ENCODE measurements around the gene HS3ST4. TPM values are rescaled to one million over a fixed set of nuclear protein-coding genes. Genes with fewer than 3 reads are reported as not detected.

HS3ST4 gene
- total and polyA plus RNA-seq, 2 of the 8 experiments (the other 6 are each of a cell fraction or from before 2014, with no cell fraction given), result 1.9 to 3.3 TPM

GRCh38 chr16:25834101-25834500 lies 142.3 kb downstream of the HS3ST4 start:
- Histone ChIP-seq H4K5ac (ENCODE audit: insufficient read length, low read depth, low read length) (no peak overlapping the region), H2BK15ac (ENCODE audit: low read length) (no peak overlapping the region), H3K27me3 (replicated peaks in 1 of 4; ENCODE audit: control insufficient read depth in 3 of 4, extremely low read depth in 1 of 4, insufficient read depth in 3 of 4, low read length in 3 of 4) (no peaks in the 10 kb centered on the region), H3K4me2 (ENCODE audit: insufficient read depth in 1 of 2, low read depth in 2 of 2, low read length in 2 of 2) (no peak overlapping the region), H2BK20ac (ENCODE audit: low read length) (no peak overlapping the region), H3K23ac (ENCODE audit: insufficient read length) (no peak overlapping the region), H4K8ac (ENCODE audit: extremely low read depth, insufficient read depth, low read length) (no peak overlapping the region), H3K27ac (ENCODE audit: low read depth, low read length) (no peak overlapping the region), H3K79me1 (ENCODE audit: low read depth, low read length) (no peaks in the 10 kb centered on the region), H3K56ac (replicated peaks; ENCODE audit: insufficient read length, low read depth, low read length) (no peak overlapping the region), H3K14ac (ENCODE audit: insufficient read length) (no peak overlapping the region), H2AK5ac (ENCODE audit: low read depth, low read length) (no peak overlapping the region), H3K36me3 (ENCODE audit: control insufficient read depth in 2 of 4, insufficient read depth in 4 of 4, low read length in 3 of 4) (no peaks in the 10 kb centered on the region), H2BK5ac (ENCODE audit: low read depth, low read length) (no peak overlapping the region), H4K20me1 (replicated peaks in 1 of 2; ENCODE audit: control insufficient read depth in 1 of 2, insufficient read depth in 2 of 2, low read length in 2 of 2) (no peaks in the 10 kb centered on the region), H3K4me3 (ENCODE audit: extremely low read depth in 1 of 4, insufficient read depth in 2 of 4, low read depth in 3 of 4, low read length in 4 of 4) (no peak overlapping the region), H3K4ac (replicated peaks; ENCODE audit: insufficient read length, low read depth, low read length) (no peak overlapping the region), H2BK120ac (replicated peaks; ENCODE audit: low read depth, low read length) (no peak overlapping the region), H2BK12ac (ENCODE audit: low read depth, low read length) (no peak overlapping the region), H3K9ac (replicated peaks in 1 of 4; ENCODE audit: extremely low read depth in 1 of 4, low read depth in 3 of 4, low read length in 3 of 4) (no peak overlapping the region), H2AFZ (ENCODE audit: low read length) (no peak overlapping the region), H3K79me2 (ENCODE audit: control insufficient read depth in 1 of 2, insufficient read depth in 2 of 2, low read length in 2 of 2) (no peaks in the 10 kb centered on the region), H3K4me1 (replicated peaks in 1 of 4; ENCODE audit: control insufficient read depth in 3 of 4, insufficient read depth in 4 of 4, low read length in 3 of 4) (peaks cover 0 to 7% (median 2%) of the 10 kb centered on the region in 4 experiments; a peak in 2 of 7 replicates), H3K23me2 (ENCODE audit: low read depth, low read length) (no peaks in the 10 kb centered on the region), H3K18ac (ENCODE audit: extremely low read depth, low read length) (no peak overlapping the region), H3K9me3 (ENCODE audit: insufficient read depth in 2 of 2, low read depth in 1 of 2, low read length in 1 of 2) (peaks cover 0 to under 1% of the 10 kb centered on the region in 2 experiments; a peak in 1 of 4 replicates), H4K91ac (replicated peaks; ENCODE audit: insufficient read length, low read length) (no peak overlapping the region)
- FAIRE-seq, result peak; percentile 52
- ChIA-PET POLR2A (ENCODE audit: partially characterized antibody) (interaction anchor here (0.7 kb wide), 1 partner anchor 1568 kb away, joined by 3 read pairs; no protein-coding TSS in a partner anchor), CTCF (ENCODE audit: partially characterized antibody) (no interaction called here)
- DNase-seq (ENCODE audit: low read depth in 1 of 2, low spot score in 2 of 2), result no peak
- WGBS, 2 experiments (ENCODE audit: extremely low coverage in 1 of 2, insufficient coverage in 1 of 2, insufficient read length in 1 of 2, insufficient replicate concordance in 2 of 2, low coverage in 1 of 2, low lambda C conversion rate in 2 of 2, missing lambda C conversion rate in 1 of 2), result 86% methylated on average over 1 of the region's 1 CpG; no CpG with 5 or more reads in 1 of the 2 experiments
- TF ChIP-seq POLR2A (IDR thresholded peaks at IDR 0.05; ENCODE audit: control extremely low read depth in 1 of 2, low read depth in 2 of 2, low read length in 2 of 2), result no peak
- no peak for TF ChIP-seq TAF7 (optimal IDR thresholded peaks at IDR 0.05; ENCODE audit: borderline replicate concordance, low read depth, low read length)
- TF ChIP-seq ATF2 (IDR thresholded peaks at IDR 0.05; ENCODE audit: low read length), result no peak
- no peak for TF ChIP-seq FOSL1 (IDR thresholded peaks at IDR 0.05; ENCODE audit: insufficient read depth, low read depth, low read length)
- TF ChIP-seq CBX5 (IDR thresholded peaks at IDR 0.05; ENCODE audit: low read depth, low read length), result no peak
- no peak for TF ChIP-seq POU5F1 (IDR thresholded peaks at IDR 0.05; ENCODE audit: low read depth, low read length)
- no peak for TF ChIP-seq TCF12 (IDR thresholded peaks at IDR 0.05; ENCODE audit: low read depth, low read length)
- TF ChIP-seq ATF3 (IDR thresholded peaks at IDR 0.05; ENCODE audit: insufficient read depth, low read depth, low read length), result no peak
- TF ChIP-seq CHD2 (IDR thresholded peaks at IDR 0.05; ENCODE audit: low read length), result no peak
- no peak for TF ChIP-seq SUZ12 (IDR thresholded peaks at IDR 0.05; ENCODE audit: low read length)
- no peak for TF ChIP-seq RBBP5 (IDR thresholded peaks at IDR 0.05; ENCODE audit: borderline replicate concordance, low read depth, low read length)
- no peak for TF ChIP-seq KDM4A (IDR thresholded peaks at IDR 0.05; ENCODE audit: low read depth, low read length, severe bottlenecking)
- TF ChIP-seq BACH1 (IDR thresholded peaks at IDR 0.05; ENCODE audit: low read length), result no peak
